Thymus (tissue), 14 donors: ENCODE measurements around the gene FAM13C. TPM values are rescaled to one million over a fixed set of nuclear protein-coding genes. Genes with fewer than 3 reads are reported as not detected.
"Not testable (repeated sequence)": the region's sequence is repeated elsewhere in the genome, so short reads cannot be mapped to it uniquely, and the experiment has no call there.

Experiments used
- DNase-seq, 9 donors: peaks; one replicate each; pipeline ENCODE4 v3.0.0-alpha.2; 2013; ENCODE audit warnings: low spot score in 9 of 9, low read depth in 6 of 9, missing footprints in 1 of 9
- H3K27ac ChIP-seq, 2 donors: one replicate each; pipeline ENCODE4 v1.5.1; 2013; ENCODE audit warnings: control low read depth in 1 of 2, low read depth in 1 of 2, low read length in 1 of 2, mild to moderate bottlenecking in 1 of 2, moderate library complexity in 1 of 2
- H3K27me3 ChIP-seq, 2 donors: one replicate each; pipeline ENCODE4 v1.5.1; 2013; ENCODE audit warnings: low read length in 1 of 2; ENCODE audit not compliant: control insufficient read depth in 2 of 2, insufficient read depth in 1 of 2
- H3K36me3 ChIP-seq, 2 donors: one replicate each; pipeline ENCODE4 v1.5.1; 2013; ENCODE audit warnings: low read length in 1 of 2, mild to moderate bottlenecking in 1 of 2, moderate library complexity in 1 of 2; ENCODE audit not compliant: control insufficient read depth in 2 of 2, insufficient read depth in 2 of 2
- H3K4me1 ChIP-seq, 2 donors: one replicate each; pipeline ENCODE4 v1.5.1; 2013; ENCODE audit warnings: low read length in 2 of 2; ENCODE audit not compliant: control insufficient read depth in 2 of 2, insufficient read depth in 2 of 2
- H3K4me3 ChIP-seq, 2 donors: one replicate each; pipeline ENCODE4 v1.5.1; 2013; ENCODE audit warnings: low read length in 2 of 2, control low read depth in 1 of 2, mild to moderate bottlenecking in 1 of 2
- H3K9me3 ChIP-seq, 2 donors: one replicate each; pipeline ENCODE4 v1.5.1; 2013; ENCODE audit warnings: low read length in 1 of 2, mild to moderate bottlenecking in 1 of 2; ENCODE audit not compliant: control insufficient read depth in 2 of 2, insufficient read depth in 1 of 2
- WGBS: extraction: QIAGEN DNeasy Blood & Tissue Kit; methylation state at CpG from one replicate; pipeline ENCODE4 v1.1.7; 2013; 5-methylcytosine and 5-hydroxymethylcytosine counted together
- long read RNA-seq, 10 donors: transcript quantifications; one replicate each; lab custom pipeline, GENCODE V29; 2026
- polyA plus RNA-seq: library from polyadenylated mRNA; stranded (reverse); fragments of 200-250 nt; gene quantifications from one replicate; pipeline ENCODE4 v1.2.3, GENCODE V29; 2013
- total RNA-seq: library from RNA; stranded (reverse); fragments of 120-200 nt; gene quantifications from one replicate; pipeline ENCODE4 v1.2.4, GENCODE V29; 2013
- donor health status: healthy.

FAM13C gene
- 3.9 TPM for total RNA-seq
- 3.7 TPM for polyA plus RNA-seq
- long read RNA-seq, donor 1: 0 reads
- long read RNA-seq, donor 2: 0 reads
- long read RNA-seq, donor 3, partial matches to known transcripts: 0 of 1 reads
- long read RNA-seq, donor 3, other reads (novel, unspliced or antisense): 0 of 1 reads
- long read RNA-seq, donor 4: 0 reads
- long read RNA-seq, donor 5: 0 reads
- long read RNA-seq, donor 6: 0 reads
- long read RNA-seq, donor 7, partial matches to known transcripts: 0 of 1 reads
- long read RNA-seq, donor 7, other reads (novel, unspliced or antisense): 0 of 1 reads
- long read RNA-seq, donor 8: 0 reads
- long read RNA-seq, donor 9, partial matches to known transcripts: 0 of 1 reads
- long read RNA-seq, donor 9, other reads (novel, unspliced or antisense): 0 of 1 reads
- long read RNA-seq, donor 10: 0 reads

DNA sequence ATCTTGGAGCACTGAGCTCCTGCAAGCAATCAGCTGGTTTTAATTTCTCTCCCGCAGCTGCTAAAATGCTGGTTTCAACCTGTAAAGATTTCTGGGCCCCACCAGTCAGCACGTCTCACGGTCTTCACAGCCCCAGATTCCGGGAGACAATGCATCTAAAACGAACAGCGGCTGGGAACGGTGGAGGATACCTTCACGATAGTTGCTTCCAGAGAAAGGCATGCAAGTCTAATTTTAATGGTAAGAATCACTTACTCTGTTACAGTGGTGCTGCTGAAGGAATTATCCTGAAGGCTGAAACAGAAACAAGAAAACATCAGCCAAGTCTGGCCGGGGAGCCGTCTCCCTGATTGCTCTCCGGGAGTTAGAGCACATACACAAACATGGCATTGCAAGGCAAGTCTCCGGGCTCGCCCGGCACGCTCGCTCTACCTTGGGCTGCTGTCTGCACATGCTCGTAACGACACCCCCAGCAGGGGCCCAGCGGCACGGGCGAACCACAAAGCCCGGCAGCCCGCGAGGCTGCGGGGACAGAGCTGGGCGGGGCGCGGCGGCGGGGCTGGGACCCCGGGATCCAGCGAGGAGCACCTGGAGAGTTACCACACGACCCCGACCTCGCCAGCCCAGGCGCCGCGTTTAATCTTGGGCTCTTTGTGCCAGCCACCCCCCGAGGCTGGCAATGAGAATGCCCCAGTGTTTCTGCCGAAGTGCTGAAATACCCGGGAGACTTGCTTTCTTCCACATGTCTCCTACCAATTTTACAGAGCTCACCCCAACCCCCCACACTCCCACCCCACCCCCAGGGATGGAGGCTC, at the start of gene FAM13C:
FAM13C (minus strand) TSS at position 406 of the 815 bp plus-strand sequence; CDS start at position 317, 89 bp downstream.
- Histone ChIP-seq H3K4me1 (no peaks in the 10 kb centered on the region), H3K27ac (peak within 1 kb of the TSS; percentile 25 to 56), H3K9me3 (no peaks in the 10 kb centered on the region), H3K27me3 (peaks cover 2 to 19% of the 10 kb centered on the region in 2 donors), H3K36me3 (no peaks in the 10 kb centered on the region), H3K4me3 (peak within 1 kb of the TSS; percentile 5 to 14)
- peak in 2 of 9 donors; percentile 17 to 19 for DNase-seq
- 2% methylated on average over 41 of the region's 41 CpGs for WGBS

- 91% methylated on average over 3 of the region's 3 CpGs for WGBS
- Histone ChIP-seq H3K27ac (no peak overlapping the region), H3K4me3 (no peak overlapping the region), H3K27me3 (no peaks in the 10 kb centered on the region), H3K9me3 (peaks cover 0 to 4% of the 10 kb centered on the region in 2 donors), H3K4me1 (no peaks in the 10 kb centered on the region), H3K36me3 (no peaks in the 10 kb centered on the region)
- no peak for DNase-seq
Observed at GRCh38 chr10:59405235-59405634, 42.9 kb upstream of the FAM13C start.

- H3K27me3 ChIP-seq: no peaks in the 10 kb centered on the region
- WGBS: 61% methylated on average over 1 of the region's 1 CpG
- no peaks in the 10 kb centered on the region for H3K4me1 ChIP-seq
- H3K36me3 ChIP-seq: no peaks in the 10 kb centered on the region
- no peak for DNase-seq
- no peak overlapping the region for H3K27ac ChIP-seq
- no peak overlapping the region for H3K4me3 ChIP-seq
- H3K9me3 ChIP-seq: peaks cover 0 to 4% of the 10 kb centered on the region in 2 donors
Observed at GRCh38 chr10:59400214-59400613, 37.9 kb upstream of the FAM13C start.

DNA sequence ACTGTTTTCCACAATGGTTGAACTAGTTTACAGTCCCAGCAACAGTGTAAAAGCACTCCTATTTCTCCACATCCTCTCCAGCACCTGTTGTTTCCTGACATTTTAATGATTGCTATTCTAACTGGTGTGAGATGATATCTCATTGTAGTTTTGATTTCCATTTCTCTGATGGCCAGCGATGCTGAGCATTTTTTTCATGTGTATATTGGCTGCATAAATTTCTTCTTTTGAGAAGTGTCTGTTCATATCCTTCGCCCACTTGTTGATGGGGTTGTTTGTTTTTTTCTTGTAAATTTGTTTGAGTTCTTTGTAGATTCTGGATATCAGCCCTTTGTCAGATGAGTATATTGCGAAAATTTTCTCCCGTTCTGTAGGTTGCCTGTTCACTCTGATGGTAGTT, 37.0 kb upstream of the FAM13C start:
- not testable (repeated sequence) for H3K4me1 ChIP-seq, H3K9me3 ChIP-seq, H3K4me3 ChIP-seq, H3K27me3 ChIP-seq, H3K36me3 ChIP-seq, DNase-seq, H3K27ac ChIP-seq
- 93% methylated on average over 4 of the region's 4 CpGs for WGBS

DNA sequence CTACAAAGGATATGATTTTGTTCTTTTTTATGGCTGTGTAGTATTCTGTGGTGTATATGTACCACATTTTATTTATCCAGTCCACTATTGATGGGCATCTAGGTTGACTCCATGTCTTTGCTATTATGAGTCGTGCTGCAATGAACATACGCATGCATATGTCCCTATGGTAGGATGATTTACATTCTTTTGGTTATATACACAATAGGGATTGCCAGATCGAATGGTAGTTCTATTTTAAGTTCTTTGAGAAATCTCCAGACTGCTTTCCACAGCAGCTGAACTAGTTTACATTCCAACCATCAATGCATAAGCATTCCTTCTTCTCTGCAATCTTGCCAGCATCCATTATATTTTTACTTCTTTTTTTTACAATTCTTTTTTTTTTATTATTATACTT, 35.6 kb upstream of the FAM13C start:
- H3K4me1 ChIP-seq: no peaks in the 10 kb centered on the region
- H3K27ac ChIP-seq: no peak overlapping the region
- WGBS: 95% methylated on average over 3 of the region's 3 CpGs

DNA sequence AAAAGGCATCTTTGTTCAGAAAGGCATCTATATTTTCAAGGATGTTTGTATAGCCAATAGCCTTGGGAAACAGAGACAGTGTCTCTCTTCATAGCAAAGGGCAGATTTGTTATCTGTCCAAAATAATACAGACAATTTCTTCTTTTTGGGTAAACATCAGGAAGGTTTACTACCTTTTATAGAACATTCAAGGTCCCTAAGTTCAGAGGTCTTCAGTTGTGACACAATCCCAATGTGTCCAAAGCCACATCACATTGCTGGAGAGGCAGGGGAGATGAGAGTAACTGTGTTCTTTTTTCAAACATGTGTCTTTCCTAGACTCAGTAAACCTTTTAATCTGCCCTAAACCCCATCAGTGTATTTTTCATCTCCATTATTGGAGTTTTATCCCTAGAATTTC, 33.6 kb upstream of the FAM13C start:
- Histone ChIP-seq H3K36me3 (no peaks in the 10 kb centered on the region), H3K4me1 (no peaks in the 10 kb centered on the region), H3K4me3 (no peak overlapping the region), H3K9me3 (no peaks in the 10 kb centered on the region), H3K27ac (no peak overlapping the region), H3K27me3 (no peaks in the 10 kb centered on the region)
- no peak for DNase-seq

More for the DNA sequence above, 35.6 kb upstream of the FAM13C start:
- H3K4me3 ChIP-seq: no peak overlapping the region
- H3K9me3 ChIP-seq: no peaks in the 10 kb centered on the region
- H3K36me3 ChIP-seq: no peaks in the 10 kb centered on the region
- no peak for DNase-seq
- H3K27me3 ChIP-seq: no peaks in the 10 kb centered on the region

DNA sequence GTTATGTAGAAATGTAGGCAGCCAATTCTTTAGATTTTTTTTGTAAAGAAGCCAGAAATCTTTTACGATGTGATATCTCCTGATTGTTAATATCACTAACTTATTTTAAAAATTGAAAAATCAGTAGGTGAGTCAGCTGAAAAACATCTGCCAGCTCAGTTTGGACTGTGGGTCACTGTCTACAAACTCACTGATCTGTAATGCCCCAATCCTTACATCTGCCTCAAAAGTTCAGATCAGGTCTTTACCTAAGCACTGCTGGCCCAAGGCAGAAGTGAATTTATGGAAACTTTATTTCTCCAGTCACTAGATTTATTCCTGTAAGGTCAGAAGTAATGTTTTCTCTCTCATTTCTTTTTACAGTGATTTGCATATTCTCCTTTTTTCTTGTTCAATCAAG, 31.0 kb upstream of the FAM13C start:
- H3K27me3 ChIP-seq: no peaks in the 10 kb centered on the region
- H3K4me3 ChIP-seq: no peak overlapping the region
- H3K36me3 ChIP-seq: no peaks in the 10 kb centered on the region
- H3K4me1 ChIP-seq: no peaks in the 10 kb centered on the region
- no peak for DNase-seq
- no peaks in the 10 kb centered on the region for H3K9me3 ChIP-seq
- H3K27ac ChIP-seq: no peak overlapping the region
- whole genome bisulfite sequencing: 81% methylated on average over 1 of the region's 1 CpG

DNA sequence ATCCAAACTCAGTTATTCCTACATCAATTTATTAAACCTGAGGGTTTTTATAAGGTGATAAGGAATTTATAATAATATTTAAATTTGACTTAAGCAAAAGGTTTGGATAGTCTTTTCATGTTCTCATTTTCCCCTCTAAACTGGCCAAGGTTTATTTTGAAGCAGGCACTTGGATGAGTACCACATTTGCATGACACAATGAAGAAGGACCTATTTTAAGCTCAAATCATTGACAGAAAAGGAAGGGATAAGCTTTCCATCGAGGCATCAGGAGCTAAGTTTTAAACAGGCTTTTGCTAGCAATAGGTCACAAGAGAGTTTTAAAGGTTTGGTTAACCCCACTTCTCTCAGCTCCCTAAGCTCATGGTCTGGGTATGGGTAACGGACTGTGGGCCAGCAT, 28.7 kb upstream of the FAM13C start:
- Histone ChIP-seq H3K4me3 (no peak overlapping the region), H3K27me3 (no peaks in the 10 kb centered on the region), H3K9me3 (no peaks in the 10 kb centered on the region), H3K4me1 (no peaks in the 10 kb centered on the region), H3K36me3 (no peaks in the 10 kb centered on the region), H3K27ac (no peak overlapping the region)
- 85% methylated on average over 2 of the region's 2 CpGs for WGBS
- no peak for DNase-seq

DNA sequence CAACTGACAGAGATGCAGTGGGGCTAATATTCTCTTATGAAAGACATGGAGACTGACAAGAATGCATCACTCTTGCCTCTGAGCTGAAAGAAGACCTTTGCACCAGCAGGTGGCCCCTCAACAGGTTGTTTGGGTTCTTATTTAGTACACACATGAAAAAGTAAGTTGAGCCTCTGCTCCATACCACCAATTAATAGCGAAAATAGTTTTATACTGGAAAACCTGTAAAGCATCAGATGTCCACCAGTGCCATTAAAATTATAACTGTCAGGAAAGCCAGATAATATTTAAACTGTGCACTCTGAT, 26.3 kb upstream of the FAM13C start:
- no peak overlapping the region for H3K27ac ChIP-seq
- DNase-seq: no peak
- no peaks in the 10 kb centered on the region for H3K36me3 ChIP-seq
- no peaks in the 10 kb centered on the region for H3K9me3 ChIP-seq
- H3K4me3 ChIP-seq: no peak overlapping the region
- no peaks in the 10 kb centered on the region for H3K27me3 ChIP-seq
- H3K4me1 ChIP-seq: no peaks in the 10 kb centered on the region
- 97% methylated on average over 1 of the region's 1 CpG for WGBS
